GM10266 (cell line): Measurements from ENCODE around the gene TUBG1.
"Not testable (repeated sequence)": the region's sequence is repeated elsewhere in the genome, so short reads cannot be mapped to it uniquely, and the experiment has no call there.

ENCODE experiments used
- DNase-seq: peaks from one replicate; pipeline ENCODE4 v3.0.0; 2012; ENCODE audit errors: extremely low spot score
- CTCF ChIP-seq: IDR thresholded peaks from 2 replicates; pipeline ENCODE4 v1.5.1; 2012; ENCODE audit warnings: mild to moderate bottlenecking, low read depth; ENCODE audit not compliant: control insufficient read depth, insufficient read depth; ENCODE audit errors: missing control alignments

The TUBG1 gene

GRCh38 chr17:42617956-42618431 lies 8.5 kb downstream of the TUBG1 start:
- DNase-seq: peak; percentile 29
- no peak for TF ChIP-seq CTCF

- peak; percentile 73 for DNase-seq
- peak; percentile 51 for TF ChIP-seq CTCF
Observed at GRCh38 chr17:42618442-42619150, 9.1 kb downstream of the TUBG1 start.

- not testable (repeated sequence) for DNase-seq
Observed at GRCh38 chr17:42621987-42622386, 12.5 kb downstream of the TUBG1 start.

GRCh38 chr17:42623271-42623670 lies 13.8 kb downstream of the TUBG1 start:
- DNase-seq: no peak
- no peak for TF ChIP-seq CTCF

GRCh38 chr17:42623732-42624596 lies 14.5 kb downstream of the TUBG1 start:
- no peak for TF ChIP-seq CTCF
- DNase-seq: no peak

GRCh38 chr17:42627032-42627764 lies 17.7 kb downstream of the TUBG1 start:
- not testable (repeated sequence) for DNase-seq

GRCh38 chr17:42629411-42630009 lies 20.0 kb downstream of the TUBG1 start:
- TF ChIP-seq CTCF: no peak
- no peak for DNase-seq
